AG08396 (cell line): ENCODE data around the gene GGCT.
"Not testable (repeated sequence)": the region's sequence is repeated elsewhere in the genome, so short reads cannot be mapped to it uniquely, and the experiment has no call there.

Experiments used
- DNase-seq: peaks from one replicate; pipeline ENCODE4 v3.0.0; 2012; ENCODE audit warnings: low spot score, mixed read lengths

GGCT gene

DNA sequence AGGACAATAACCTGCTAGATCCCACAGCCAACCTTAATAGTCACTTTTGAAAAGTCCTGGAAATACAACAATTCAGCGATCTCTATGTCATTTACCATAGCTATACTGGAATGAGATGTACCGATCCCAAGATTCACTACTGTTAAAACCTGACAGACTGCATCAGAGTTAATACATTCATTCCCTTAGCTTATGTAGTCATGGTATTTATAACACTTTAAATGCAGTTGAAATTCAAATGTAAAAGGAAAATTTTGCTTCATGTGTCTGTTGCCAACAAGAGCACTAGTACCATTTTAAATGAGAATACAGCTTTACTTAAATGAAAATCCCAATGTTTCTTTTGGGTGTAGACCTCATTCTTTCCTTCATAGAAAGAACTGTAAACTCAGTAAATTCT, 11.1 kb upstream of the GGCT start:
- no peak for DNase-seq

- no peak for DNase-seq
Observed at GRCh38 chr7:30514776-30515175, 10.1 kb upstream of the GGCT start.

- DNase-seq: no peak
Observed at GRCh38 chr7:30514177-30514576, 9.5 kb upstream of the GGCT start.

- no peak for DNase-seq
Observed at GRCh38 chr7:30513762-30514161, 9.1 kb upstream of the GGCT start.

GRCh38 chr7:30511973-30512662, 7.5 kb upstream of the GGCT start:
- DNase-seq: no peak

- DNase-seq: no peak
Observed at GRCh38 chr7:30511494-30511893, 6.9 kb upstream of the GGCT start.

DNA sequence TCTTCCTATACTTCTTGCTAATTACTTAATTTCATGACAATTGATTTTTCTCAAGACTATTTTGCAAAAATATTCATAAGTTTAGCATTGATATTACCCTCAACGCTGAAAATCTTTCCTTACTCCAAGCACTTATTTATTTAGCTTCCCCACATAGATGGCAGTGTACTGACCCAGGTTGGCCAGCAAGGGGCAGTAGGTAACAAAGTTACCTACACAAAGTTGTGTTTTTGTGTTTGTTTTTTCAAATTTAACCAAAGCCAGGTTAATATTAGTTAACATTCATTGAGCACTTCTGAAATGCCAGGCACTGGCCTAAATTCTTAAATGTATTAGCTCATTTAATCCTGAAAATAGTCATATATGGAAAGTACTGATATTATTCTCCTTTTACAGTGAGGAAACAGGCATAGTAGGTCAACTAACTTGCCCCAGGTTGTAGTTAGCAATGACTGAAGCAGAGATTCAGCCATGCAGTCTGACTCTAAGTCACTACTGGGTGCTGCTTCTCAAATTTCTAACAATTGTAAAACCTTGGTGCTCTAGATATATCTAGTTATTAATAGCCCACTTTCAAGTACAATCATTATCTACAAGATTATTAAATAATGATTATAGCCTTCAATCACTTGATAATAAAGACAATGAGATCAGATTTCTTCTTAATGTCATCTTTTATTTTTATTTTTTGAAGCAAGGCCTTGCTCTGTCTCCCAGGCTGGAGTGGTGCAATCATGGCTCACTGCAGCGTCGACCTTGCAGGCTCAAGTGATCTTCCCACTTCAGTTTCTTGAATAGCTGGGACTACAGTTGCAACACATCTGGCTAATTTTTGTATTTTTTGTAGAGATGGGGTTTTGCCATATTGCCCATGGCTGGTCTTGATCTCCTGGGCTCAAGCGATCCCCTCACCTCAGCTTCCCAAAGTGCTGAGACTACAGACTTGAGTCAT, 5.8 kb upstream of the GGCT start:
- DNase-seq: peak; percentile 24

GRCh38 chr7:30509171-30509857, 4.7 kb upstream of the GGCT start:
- DNase-seq: not testable (repeated sequence)

GRCh38 chr7:30507346-30507900, 2.8 kb upstream of the GGCT start:
- DNase-seq: not testable (repeated sequence)

- no peak for DNase-seq
Observed at GRCh38 chr7:30505174-30505697, 607 bp upstream of the GGCT start.

DNA sequence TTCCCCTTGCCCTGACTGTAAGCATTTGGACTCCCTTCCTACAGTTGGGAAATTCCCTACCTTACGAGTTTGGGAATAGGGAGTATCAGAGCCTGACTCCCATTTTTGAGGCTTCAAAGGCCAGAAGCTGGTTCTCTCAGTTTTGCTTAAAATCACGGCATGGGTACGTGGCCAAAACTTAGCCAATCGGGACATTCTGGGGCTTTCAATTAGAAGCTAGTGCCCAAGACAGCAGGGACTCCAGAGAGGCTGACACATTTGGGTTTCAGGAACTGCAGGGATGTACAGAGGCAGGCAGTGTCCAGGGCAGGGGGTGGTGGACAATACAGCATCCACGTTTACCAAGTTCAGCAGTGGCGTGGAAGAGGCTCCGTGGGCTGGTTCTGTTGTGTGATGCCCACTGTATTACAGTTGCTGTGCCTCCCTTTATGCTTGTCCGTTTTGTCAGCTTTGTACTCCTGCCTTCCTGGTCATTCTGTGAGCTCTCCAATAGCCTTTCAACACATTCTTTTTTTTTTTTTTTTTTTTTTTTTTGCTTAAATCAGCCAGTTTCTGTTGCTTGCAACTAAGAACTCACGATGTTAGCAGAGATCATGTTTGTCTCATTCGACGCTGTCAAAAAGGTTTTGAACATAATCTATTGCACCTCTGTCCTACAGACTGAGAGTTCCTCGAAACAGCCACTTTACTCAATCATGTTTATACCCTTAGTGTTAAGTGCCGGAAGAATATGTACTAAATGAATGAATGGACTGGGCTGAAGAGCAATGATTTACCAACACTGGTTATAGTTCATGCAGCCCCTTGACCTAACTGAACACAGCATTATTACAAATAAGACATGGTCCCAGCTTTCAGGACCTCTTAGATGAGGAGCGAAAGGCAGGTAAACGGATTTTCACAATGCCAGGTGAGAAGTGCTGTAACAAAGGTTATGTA, 1.1 kb downstream of the GGCT start:
- no peak for DNase-seq

DNA sequence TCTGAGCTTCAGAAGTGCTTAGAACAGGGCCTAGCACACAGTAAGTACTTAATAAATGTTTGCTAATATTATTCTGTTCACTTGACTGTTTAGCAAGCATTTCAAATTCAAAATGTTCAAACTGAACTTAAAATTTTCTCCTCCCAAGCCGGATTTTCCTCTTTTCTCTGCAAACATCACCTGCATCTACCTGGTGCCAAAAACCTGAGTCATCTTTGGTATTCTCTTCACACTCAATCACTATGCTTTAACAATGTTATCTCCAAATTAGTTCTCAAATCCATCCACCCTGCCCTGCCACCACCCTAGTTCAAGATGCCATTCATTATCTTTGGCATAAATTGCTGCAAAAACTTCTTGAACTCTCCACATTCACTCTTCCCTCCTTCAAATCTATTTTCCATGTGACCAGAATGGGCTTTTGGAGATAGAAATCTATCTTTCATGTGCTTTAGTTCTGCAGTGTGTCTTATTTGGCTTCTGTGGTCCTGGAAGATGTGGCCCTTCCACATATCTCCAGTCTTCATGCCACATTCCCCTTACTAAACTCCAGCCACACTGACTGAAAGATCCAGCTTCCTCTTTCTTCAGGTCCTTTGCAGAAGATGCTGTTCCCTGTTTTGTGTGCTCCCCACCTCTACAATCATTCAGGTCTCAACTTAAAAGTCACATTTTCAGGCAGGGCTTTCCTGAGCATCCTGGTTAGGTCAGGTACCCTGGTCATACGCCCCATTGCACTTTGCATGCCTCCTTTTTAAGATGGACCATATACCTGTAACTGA, 2.0 kb downstream of the GGCT start:
- DNase-seq: no peak

DNA sequence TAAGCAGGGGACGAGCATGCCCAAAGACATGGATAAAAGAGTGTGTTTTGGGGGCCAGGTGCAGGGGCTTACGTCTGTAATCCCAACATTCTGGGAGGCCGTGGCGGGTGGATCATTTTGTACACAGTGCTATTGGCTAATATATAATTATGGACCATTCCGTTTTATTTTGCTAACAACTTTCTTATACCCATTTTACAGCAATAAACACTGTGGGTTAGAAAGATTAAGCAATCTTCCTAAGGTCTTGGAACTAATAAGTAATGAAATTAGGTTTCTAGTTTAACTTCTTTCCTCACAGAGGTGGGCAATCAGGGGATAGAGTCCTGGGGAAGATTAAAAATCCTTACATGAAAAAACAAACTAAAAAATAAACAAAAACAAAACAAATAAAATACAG, 3.4 kb downstream of the GGCT start:
- DNase-seq: no peak

GRCh38 chr7:30493228-30493627, 11.4 kb downstream of the GGCT start:
- DNase-seq: no peak

GRCh38 chr7:30491417-30491816, 13.2 kb downstream of the GGCT start:
- no peak for DNase-seq

DNA sequence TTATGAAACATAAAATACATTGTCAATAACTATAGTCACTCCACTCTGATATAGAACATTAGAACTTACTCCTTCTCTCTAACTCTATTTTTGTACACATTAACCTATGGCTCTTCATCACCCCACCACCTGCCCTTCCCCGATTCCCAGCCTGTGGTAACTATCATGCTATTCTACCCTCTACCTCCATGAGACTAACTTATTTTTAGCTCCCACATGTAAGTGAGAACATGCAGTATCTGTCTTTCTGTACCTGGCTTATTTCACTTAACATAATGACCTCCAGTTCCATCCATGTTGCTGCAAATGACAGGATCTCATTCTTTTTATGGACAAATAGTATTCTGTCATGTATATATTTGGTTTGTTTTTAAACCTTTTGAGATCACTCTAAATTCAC, 17.3 kb downstream of the GGCT start:
- no peak for DNase-seq

DNA sequence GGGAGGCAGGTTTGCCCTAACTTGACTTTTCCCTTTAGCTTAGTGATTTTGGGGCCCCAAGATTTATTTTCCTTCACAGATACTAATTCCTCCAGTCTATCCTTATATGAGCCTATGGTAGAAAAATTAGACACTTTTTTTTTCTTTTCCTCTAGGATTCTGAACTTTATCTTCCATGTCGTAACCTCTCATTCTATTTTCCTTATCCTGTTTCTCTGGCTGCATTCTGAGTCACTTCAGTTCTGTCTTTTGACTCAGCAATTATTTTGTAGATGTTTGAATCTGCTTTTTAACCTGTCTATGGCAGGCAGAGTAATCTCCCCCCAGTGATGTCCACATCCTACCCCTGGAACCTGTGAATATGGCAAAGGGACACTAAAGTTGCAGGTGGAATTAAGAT, 19.0 kb downstream of the GGCT start:
- no peak for DNase-seq

DNA sequence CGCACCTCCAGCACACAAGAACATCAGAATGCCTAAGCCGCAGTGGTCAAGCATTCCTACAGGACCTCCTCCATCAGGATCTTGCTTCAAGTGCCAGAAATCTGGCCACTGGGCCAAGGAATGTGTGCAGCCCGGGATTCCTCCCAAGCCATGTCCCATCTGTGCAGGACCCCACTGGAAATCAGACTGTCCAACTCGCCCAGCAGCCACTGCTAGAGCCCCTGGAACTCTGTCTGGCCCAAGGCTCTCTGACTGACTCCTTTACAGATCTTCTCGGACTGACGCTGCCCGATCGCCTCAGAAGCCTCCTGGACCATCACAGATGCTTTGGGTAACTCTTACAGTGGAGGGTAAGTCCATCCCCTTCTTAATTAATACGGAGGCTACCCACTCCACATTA, 23.2 kb downstream of the GGCT start:
- DNase-seq: not testable (repeated sequence)

DNA sequence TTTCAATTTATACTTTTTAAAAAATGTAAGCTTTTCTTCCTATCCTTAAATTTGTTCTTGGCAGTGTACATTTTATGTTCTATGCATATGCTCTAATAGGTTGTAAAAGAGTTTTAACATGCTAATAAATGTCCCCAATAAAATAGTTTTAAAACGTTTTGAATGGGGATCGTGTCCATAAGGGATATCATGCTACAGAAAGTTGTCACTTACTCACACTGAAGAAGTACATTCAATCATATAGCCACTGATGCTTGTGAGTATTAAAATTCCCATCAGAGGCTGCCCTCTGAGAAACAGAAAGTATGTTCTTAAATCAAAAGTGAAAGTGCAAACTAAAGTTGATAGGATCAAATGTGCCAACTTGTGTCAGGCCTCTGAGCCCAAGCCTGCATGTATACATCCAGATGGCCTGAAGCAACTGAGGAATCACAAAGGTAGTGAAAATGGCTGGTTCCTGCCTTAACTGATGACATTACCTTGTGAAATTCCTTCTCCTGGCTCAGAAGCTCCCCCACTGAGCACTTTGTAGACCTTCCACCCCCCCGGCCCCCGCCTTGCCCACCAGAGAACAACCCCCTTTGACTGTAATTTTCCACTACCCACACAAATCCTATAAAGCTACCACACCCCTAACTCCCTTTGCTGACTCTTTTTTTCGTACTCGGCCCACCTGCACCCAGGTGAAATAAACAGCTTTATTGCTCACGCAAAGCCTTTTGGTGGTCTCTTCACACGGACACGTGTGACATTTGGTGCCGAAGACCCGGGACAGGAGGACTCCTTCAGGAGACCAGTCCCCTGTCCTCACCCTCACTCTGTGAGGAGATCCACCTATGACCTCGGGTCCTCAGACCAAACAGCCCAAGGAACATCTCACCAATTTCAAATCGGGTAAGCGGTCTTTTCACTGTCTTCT, 25.2 kb downstream of the GGCT start:
- DNase-seq: no peak
